K562 (cell line): ENCODE measurements around the gene ADAP1. TPM values are rescaled to one million over a fixed set of nuclear protein-coding genes. Genes with fewer than 3 reads are reported as not detected.

Experiments used
- ATAC-seq: fragments of 200-7000 bp; cut with Tn5 transposase; 3 replicates; pipeline ENCODE4 v1.9.1; 2020; ENCODE audit warnings: moderate library complexity
- BruUV-seq: library from RNA; stranded (reverse); fragments of 400-500 nt; replicated peaks from 2 replicates; lab custom pipeline; 2021; lab: Mats Ljungman, UMichigan
- CTCF ChIA-PET: fragments of 300-600 bp; formaldehyde crosslinking; extraction: SDS; loops from one replicate; lab custom pipeline; 2021; ENCODE audit warnings: low intra/inter-chr PET ratio; lab: Yijun Ruan, JAX
- POLR2A ChIA-PET: fragments of 300-600, 350-650 bp; sonication (Branson Sonifier 250); formaldehyde crosslinking; extraction: SDS; loops from one replicate; lab custom pipeline; 2021; ENCODE audit warnings: antibody characterized with exemption, inconsistent platforms; lab: Yijun Ruan, JAX
- DNase-seq, 4 experiments: peaks; one replicate each; pipeline versions ENCODE4 v3.0.0 to v3.0.0-alpha.2; 2011 to 2018; ENCODE audit warnings: low spot score in 3 of 4, mixed read lengths in 3 of 4; ENCODE audit errors: extremely low read depth in 1 of 4
- FAIRE-seq: peaks from 2 replicates; lab custom pipeline; 2011; peaks lifted over from hg19 to GRCh38; lab: Jason Lieb, UNC
- H2AFZ ChIP-seq: 2 replicates; pipeline ENCODE4 v1.6.0; 2011; ENCODE audit warnings: low read depth, low read length, control low read depth, inconsistent platforms
- H3K27ac ChIP-seq: fragments of 200-600 bp; 3 replicates; pipeline ENCODE4 v1.8.0; 2011; ENCODE audit warnings: low read depth, mild to moderate bottlenecking, control low read depth, inconsistent platforms, low read length, moderate library complexity, mixed read lengths; ENCODE audit errors: extremely low read depth
- H3K27me3 ChIP-seq, 2 experiments: fragments of 300-600 bp in 1 of 2; 2 replicates in 1 of 2; 3 replicates in 1 of 2; pipeline versions ENCODE4 v1.6.0 to v1.8.0; 2011; ENCODE audit warnings: inconsistent platforms in 2 of 2, low read length in 2 of 2, mild to moderate bottlenecking in 1 of 2, mixed read lengths in 1 of 2, moderate library complexity in 1 of 2; ENCODE audit not compliant: control insufficient read depth in 2 of 2, insufficient read depth in 2 of 2
- H3K36me3 ChIP-seq: fragments of 300-600 bp; 3 replicates; pipeline ENCODE4 v1.8.0; 2011; ENCODE audit warnings: mild to moderate bottlenecking, low read length, inconsistent platforms; ENCODE audit not compliant: control insufficient read depth, insufficient read depth
- H3K4me1 ChIP-seq, 2 experiments: fragments of 200-600 bp in 1 of 2; replicated peaks in 1 of 2; 2 replicates in 1 of 2; 3 replicates in 1 of 2; pipeline versions ENCODE4 v1.5.1 to v1.8.0; 2011; ENCODE audit warnings: inconsistent platforms in 2 of 2, low read length in 2 of 2, mild to moderate bottlenecking in 1 of 2, mixed read lengths in 1 of 2, moderate library complexity in 1 of 2; ENCODE audit not compliant: control insufficient read depth in 2 of 2, insufficient read depth in 2 of 2
- H3K4me2 ChIP-seq: 2 replicates; pipeline ENCODE4 v1.6.1; 2011; ENCODE audit warnings: low read length, control low read depth, inconsistent platforms, mixed read lengths; ENCODE audit not compliant: insufficient read depth
- H3K4me3 ChIP-seq: fragments of 200-600 bp; sonication (generic), shearing (Covaris generic); 2 replicates; pipeline ENCODE4 v1.5.1; 2016; ENCODE audit warnings: control low read depth, inconsistent platforms
- H3K79me2 ChIP-seq: fragments of 200-600 bp; 3 replicates; pipeline ENCODE4 v1.8.0; 2011; ENCODE audit warnings: low read length, inconsistent platforms; ENCODE audit not compliant: control insufficient read depth, insufficient read depth
- H3K9ac ChIP-seq, 2 experiments: 2 replicates each; pipeline versions ENCODE4 v1.6.0 to v1.6.1; 2011; ENCODE audit warnings: low read depth in 2 of 2, low read length in 2 of 2, control low read depth in 1 of 2, inconsistent platforms in 1 of 2, mild to moderate bottlenecking in 1 of 2, mixed read lengths in 1 of 2; ENCODE audit not compliant: insufficient read depth in 1 of 2
- H3K9me1 ChIP-seq: one replicate; pipeline ENCODE4 v1.6.0; 2011; ENCODE audit warnings: inconsistent platforms, mild to moderate bottlenecking, low read length, moderate library complexity; ENCODE audit not compliant: control insufficient read depth, insufficient read depth
- H3K9me3 ChIP-seq: replicated peaks from 2 replicates; pipeline ENCODE4 v1.5.1; 2011; ENCODE audit warnings: low read depth, low read length, inconsistent platforms; ENCODE audit not compliant: control insufficient read depth, insufficient read depth
- H4K20me1 ChIP-seq: replicated peaks from 2 replicates; pipeline ENCODE4 v1.6.1; 2011; ENCODE audit warnings: low read length, inconsistent platforms, mixed read lengths; ENCODE audit not compliant: control insufficient read depth, insufficient read depth
- CHCHD3 ChIP-seq: fragments of 250-450 bp; sonication (Bioruptor Pico); IDR thresholded peaks from 2 replicates; pipeline ENCODE4 v2.1.2; 2022; ENCODE audit warnings: mild to moderate bottlenecking
- CREM ChIP-seq: IDR thresholded peaks from 2 replicates; pipeline ENCODE4 v1.6.1; 2014; ENCODE audit warnings: antibody characterized with exemption, low read depth
- ZFP91 ChIP-seq: sonication (generic); formaldehyde crosslinking; IDR thresholded peaks from 2 replicates; pipeline ENCODE4 v1.8.0; 2022; ENCODE audit warnings: mild to moderate bottlenecking, missing genetic modification reagents
- WGBS: fragments of 100-300 bp; shearing (Covaris generic); methylation state at CpG from one replicate; pipeline ENCODE4 v1.1.6; 2016; ENCODE audit warnings: low coverage, mixed read lengths; ENCODE audit not compliant: insufficient coverage; ENCODE audit errors: missing lambda C conversion rate; 5-methylcytosine and 5-hydroxymethylcytosine counted together
- in situ Hi-C: fragments of 300-500 bp; cut with MboI; formaldehyde crosslinking; loops from 4 replicates; pipeline ENCODE4 v1.15.0; 2018; ENCODE audit warnings: inconsistent platforms, mixed read lengths
- intact Hi-C: fragments of 100-400 bp; cut with micrococcal nuclease; formaldehyde crosslinking; loops from 2 replicates; pipeline ENCODE4 v1.14.2; 2022
- polyA plus RNA-seq, 8 experiments: library from polyadenylated mRNA; depleted of rRNA in 4 of 8; stranded (reverse) in 5 of 8; unstranded in 3 of 8; fragments of >200 nt; fragmentation: Nextera tagmentation in 2 of 8; fragmentation: Illumina TruSeq in 1 of 8; extraction: Ambion mirVana in 2 of 8; extraction: Trizol in 1 of 8; gene quantifications; 2 replicates each; pipeline versions ENCODE4 v1.2.1 to v1.2.3, GENCODE V29; 2011 to 2014; ENCODE audit warnings: inconsistent platforms in 1 of 8, missing spikeins in 1 of 8
- total RNA-seq, 7 experiments: library from RNA; depleted of rRNA in 6 of 7; stranded (reverse); fragments of >200 nt in 6 of 7; fragmentation: Illumina TruSeq in 2 of 7; extraction: Trizol in 2 of 7; gene quantifications; 2 replicates each; pipeline versions ENCODE4 v1.2.1 to v1.2.3, GENCODE V29; 2011 to 2021; ENCODE audit warnings: low replicate concordance in 1 of 7
- TF ChIP-seq, protein P1 (sequence below): fragments of 450-650 bp; IDR thresholded peaks from 2 replicates; pipeline ENCODE4 v1.6.1; 2016; ENCODE audit warnings: missing biosample characterization, missing genetic modification characterization
- TF ChIP-seq, protein P2 (sequence below): sonication (generic); formaldehyde crosslinking; IDR thresholded peaks from 2 replicates; pipeline ENCODE4 v1.8.1; 2022; ENCODE audit warnings: missing genetic modification reagents

ADAP1 gene
- total and polyA plus RNA-seq, 9 of the 15 experiments (the other 6 are each of a cell fraction or from before 2014, with no cell fraction given): 0.27 to 1.4 (median 0.52) TPM; not detected in 3

DNA sequence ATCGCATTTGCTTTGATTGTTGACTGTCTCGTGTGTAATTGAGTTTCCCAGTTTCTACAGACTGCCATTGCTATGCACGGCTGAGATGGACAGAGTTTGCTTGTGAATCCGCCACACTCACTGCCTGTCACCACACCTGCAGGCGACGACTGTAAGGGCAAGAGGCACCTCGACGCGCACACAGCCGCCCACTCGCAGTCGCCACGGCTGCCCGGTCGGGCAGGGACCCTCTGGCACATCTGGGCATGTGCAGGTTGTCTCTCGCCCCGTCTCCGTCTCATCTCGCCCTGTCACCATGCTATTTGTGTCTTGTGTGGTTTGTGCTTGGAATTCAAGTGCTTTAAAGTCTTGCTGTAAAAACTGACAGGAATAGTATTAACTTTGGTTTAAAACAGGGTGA lies 104.7 kb downstream of the ADAP1 start:
- no peak overlapping the region for H2AFZ ChIP-seq
- POLR2A ChIA-PET: no interaction called here
- intact Hi-C loops: no loop called here
- no peak overlapping the region for H3K27ac ChIP-seq
- FAIRE-seq (no peak), DNase-seq (no peak), ATAC-seq (no peak)
- in situ Hi-C loops: no loop called here
- 95% methylated on average over 18 of the region's 19 CpGs for WGBS
- no peaks in the 10 kb centered on the region; the same call in 2 of the 3 replicates for H3K79me2 ChIP-seq
- H3K4me2 ChIP-seq: no peak overlapping the region
- no peaks in the 10 kb centered on the region for H4K20me1 ChIP-seq
- CTCF ChIA-PET: no interaction called here
- peaks cover 3% of the 10 kb centered on the region for H3K9me3 ChIP-seq
- H3K9ac ChIP-seq: peak overlapping the region in 1 of 2 experiments; percentile 64; a peak in 2 of 4 replicates
- H3K9me1 ChIP-seq: no peaks in the 10 kb centered on the region
- no peaks in the 10 kb centered on the region for H3K27me3 ChIP-seq
- BruUV-seq: no TSS peak
- H3K4me1 ChIP-seq: peaks cover 0 to 3% of the 10 kb centered on the region in 2 experiments; a peak in 1 of 5 replicates
- peaks cover 73% of the 10 kb centered on the region for H3K36me3 ChIP-seq
- no peak overlapping the region for H3K4me3 ChIP-seq
- TF ChIP-seq, protein P1, sequence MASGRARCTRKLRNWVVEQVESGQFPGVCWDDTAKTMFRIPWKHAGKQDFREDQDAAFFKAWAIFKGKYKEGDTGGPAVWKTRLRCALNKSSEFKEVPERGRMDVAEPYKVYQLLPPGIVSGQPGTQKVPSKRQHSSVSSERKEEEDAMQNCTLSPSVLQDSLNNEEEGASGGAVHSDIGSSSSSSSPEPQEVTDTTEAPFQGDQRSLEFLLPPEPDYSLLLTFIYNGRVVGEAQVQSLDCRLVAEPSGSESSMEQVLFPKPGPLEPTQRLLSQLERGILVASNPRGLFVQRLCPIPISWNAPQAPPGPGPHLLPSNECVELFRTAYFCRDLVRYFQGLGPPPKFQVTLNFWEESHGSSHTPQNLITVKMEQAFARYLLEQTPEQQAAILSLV (tag): no peak
- TF ChIP-seq CREM (no peak), ZFP91 (no peak), CHCHD3 (CRISPR knock-in tag) (no peak)
- TF ChIP-seq, protein P2, sequence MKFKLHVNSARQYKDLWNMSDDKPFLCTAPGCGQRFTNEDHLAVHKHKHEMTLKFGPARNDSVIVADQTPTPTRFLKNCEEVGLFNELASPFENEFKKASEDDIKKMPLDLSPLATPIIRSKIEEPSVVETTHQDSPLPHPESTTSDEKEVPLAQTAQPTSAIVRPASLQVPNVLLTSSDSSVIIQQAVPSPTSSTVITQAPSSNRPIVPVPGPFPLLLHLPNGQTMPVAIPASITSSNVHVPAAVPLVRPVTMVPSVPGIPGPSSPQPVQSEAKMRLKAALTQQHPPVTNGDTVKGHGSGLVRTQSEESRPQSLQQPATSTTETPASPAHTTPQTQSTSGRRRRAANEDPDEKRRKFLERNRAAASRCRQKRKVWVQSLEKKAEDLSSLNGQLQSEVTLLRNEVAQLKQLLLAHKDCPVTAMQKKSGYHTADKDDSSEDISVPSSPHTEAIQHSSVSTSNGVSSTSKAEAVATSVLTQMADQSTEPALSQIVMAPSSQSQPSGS (CRISPR knock-in tag): no peak
